SK-N-SH treated with all-trans-retinoic acid at 6 μM for 48 hours (cell line): ENCODE data around the gene TNS3.

Experiments used
- RARB ChIP-seq: fragments of 250-450 bp; sonication (Bioruptor Pico); IDR thresholded peaks from 2 replicates; pipeline ENCODE4 v1.8.0; 2021; ENCODE audit warnings: mild to moderate bottlenecking, moderate library complexity
- ZFP30 ChIP-seq: fragments of 450-650 bp; formaldehyde crosslinking; IDR thresholded peaks from 2 replicates; pipeline ENCODE4 v1.5.0; 2022; ENCODE audit warnings: mild to moderate bottlenecking, moderate library complexity
- ZNF8 ChIP-seq: fragments of 450-650 bp; formaldehyde crosslinking; IDR thresholded peaks from 2 replicates; pipeline ENCODE4 v1.5.0; 2020; ENCODE audit warnings: mild to moderate bottlenecking, moderate library complexity

GRCh38 chr7:47330561-47331178 is 251.2 kb downstream of the TNS3 start:
- no peak for TF ChIP-seq ZFP30
- no peak for TF ChIP-seq ZNF8 (CRISPR knock-in tag)
- TF ChIP-seq RARB (CRISPR knock-in tag) = no peak
